Brain microvascular endothelial cell (primary cell): ENCODE results near the gene TOR2A.
A peak's percentile ranks its signal among the peaks of the same experiment; 100 is the strongest.

ENCODE experiments used
- DNase-seq: peaks from one replicate; pipeline ENCODE4 v3.0.0-alpha.2; 2020
- H3K27ac ChIP-seq: fragments of 250-450 bp; sonication (Bioruptor Pico); 2 replicates; pipeline ENCODE4 v1.5.1; 2020; ENCODE audit warnings: mild to moderate bottlenecking, moderate library complexity
- H3K27me3 ChIP-seq: fragments of 250-450 bp; sonication (Bioruptor Pico); replicated peaks from 2 replicates; pipeline ENCODE4 v1.5.1; 2020; ENCODE audit warnings: mild to moderate bottlenecking
- H3K36me3 ChIP-seq: fragments of 250-450 bp; sonication (Bioruptor Pico); replicated peaks from 2 replicates; pipeline ENCODE4 v1.5.1; 2020; ENCODE audit warnings: mild to moderate bottlenecking
- H3K4me3 ChIP-seq: 2 replicates; pipeline ENCODE4 v1.5.1; 2011; ENCODE audit warnings: low read depth, mild to moderate bottlenecking, control low read depth, low read length, moderate library complexity
- in situ Hi-C: cut with HindIII; loops from 2 replicates; pipeline ENCODE4 v1.10.0; 2017; ENCODE audit warnings: low sequenced_read_pairs, low pct_ligation_motif_present
- TF ChIP-seq, protein P1 (sequence below): IDR thresholded peaks from 2 replicates; pipeline ENCODE4 v1.5.1; 2011; ENCODE audit warnings: low read depth, mild to moderate bottlenecking, moderate library complexity, low read length, control low read depth, inconsistent platforms; ENCODE audit errors: missing control alignments

The TOR2A gene

DNA sequence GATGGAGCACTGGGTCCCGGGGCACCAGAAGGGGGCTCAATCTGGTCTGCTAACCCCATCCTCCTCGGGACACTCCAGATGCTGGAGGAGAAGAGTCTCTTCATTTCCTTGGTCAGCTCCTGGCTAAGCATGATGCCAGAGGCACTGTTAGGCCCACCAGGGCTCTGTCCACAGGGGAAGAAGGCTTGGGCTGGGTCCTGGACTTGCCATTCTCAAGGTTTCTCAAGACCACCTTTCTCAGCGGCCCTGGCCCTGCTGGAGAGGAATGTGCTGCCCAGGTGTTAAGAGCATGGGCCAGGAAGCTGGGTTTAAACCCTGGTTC is 35.5 kb upstream of the TOR2A start:
- Histone ChIP-seq H3K36me3 (no peaks in the 10 kb centered on the region), H3K27ac (no peak overlapping the region), H3K27me3 (no peaks in the 10 kb centered on the region), H3K4me3 (peak overlapping the region; percentile 56)
- TF ChIP-seq, protein P1, sequence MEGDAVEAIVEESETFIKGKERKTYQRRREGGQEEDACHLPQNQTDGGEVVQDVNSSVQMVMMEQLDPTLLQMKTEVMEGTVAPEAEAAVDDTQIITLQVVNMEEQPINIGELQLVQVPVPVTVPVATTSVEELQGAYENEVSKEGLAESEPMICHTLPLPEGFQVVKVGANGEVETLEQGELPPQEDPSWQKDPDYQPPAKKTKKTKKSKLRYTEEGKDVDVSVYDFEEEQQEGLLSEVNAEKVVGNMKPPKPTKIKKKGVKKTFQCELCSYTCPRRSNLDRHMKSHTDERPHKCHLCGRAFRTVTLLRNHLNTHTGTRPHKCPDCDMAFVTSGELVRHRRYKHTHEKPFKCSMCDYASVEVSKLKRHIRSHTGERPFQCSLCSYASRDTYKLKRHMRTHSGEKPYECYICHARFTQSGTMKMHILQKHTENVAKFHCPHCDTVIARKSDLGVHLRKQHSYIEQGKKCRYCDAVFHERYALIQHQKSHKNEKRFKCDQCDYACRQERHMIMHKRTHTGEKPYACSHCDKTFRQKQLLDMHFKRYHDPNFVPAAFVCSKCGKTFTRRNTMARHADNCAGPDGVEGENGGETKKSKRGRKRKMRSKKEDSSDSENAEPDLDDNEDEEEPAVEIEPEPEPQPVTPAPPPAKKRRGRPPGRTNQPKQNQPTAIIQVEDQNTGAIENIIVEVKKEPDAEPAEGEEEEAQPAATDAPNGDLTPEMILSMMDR = no peak
- in situ Hi-C loops = loop anchor here (25.0 kb wide), 1 partner anchor 92 kb away; the partner anchor contains the start of gene ENG
- DNase-seq = no peak

DNA sequence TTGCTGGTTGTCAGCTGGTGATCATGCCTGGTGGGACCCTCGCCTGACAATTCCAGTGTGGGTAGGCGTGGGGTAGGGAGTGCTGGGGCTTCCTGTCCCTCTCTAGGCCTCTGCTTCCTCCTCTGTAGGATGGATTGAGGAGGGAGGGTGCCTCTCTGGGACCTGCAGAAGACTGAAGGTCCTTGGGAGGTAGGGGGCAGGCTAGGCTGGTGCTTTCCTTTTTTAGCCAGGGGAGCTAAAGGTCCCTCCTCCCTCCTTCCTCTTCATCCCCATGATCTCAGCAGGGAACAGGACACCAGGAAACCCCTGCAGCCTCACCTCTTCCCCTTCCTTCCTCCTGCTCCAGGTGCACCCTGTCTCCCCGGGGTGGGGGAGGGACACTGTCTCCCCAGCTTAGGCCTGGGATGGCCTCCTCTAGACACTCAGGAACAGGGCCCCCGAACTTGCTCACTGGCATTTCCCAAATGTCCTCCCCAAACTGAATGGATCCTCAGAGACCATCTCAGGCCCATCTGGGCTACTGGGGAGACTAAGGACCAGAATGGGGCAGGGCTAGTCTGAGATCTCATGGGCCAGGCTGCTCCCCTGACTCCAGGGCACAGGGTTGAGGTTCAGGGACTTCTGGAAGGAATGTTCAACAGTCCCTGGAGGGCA is 35.0 kb upstream of the TOR2A start:
- in situ Hi-C loops = loop anchor here (25.0 kb wide), 1 partner anchor 92 kb away; the partner anchor contains the start of gene ENG
- TF ChIP-seq, protein P1 = no peak
- no peak for DNase-seq
- Histone ChIP-seq H3K4me3 (no peak overlapping the region), H3K27ac (no peak overlapping the region), H3K27me3 (no peaks in the 10 kb centered on the region), H3K36me3 (no peaks in the 10 kb centered on the region)

DNA sequence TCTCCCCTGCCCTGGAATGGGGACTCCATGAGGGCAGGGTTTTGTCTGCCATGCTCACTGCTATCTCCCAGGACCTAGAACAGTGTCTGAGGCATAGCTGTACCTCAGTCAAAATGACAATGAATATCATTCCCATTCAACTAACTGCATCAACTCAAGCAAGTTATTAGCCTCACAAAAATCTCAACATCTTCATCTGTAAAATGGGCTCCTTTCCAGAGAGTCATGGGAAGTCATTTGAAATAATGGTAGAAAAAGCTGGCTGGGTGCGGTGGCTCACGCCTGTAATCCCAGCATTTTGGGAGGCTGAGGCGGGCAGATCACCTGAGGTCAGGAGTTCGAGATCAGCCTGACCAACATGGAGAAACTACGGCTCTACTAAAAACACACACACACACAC is 34.0 kb upstream of the TOR2A start:
- Histone ChIP-seq H3K36me3 (no peaks in the 10 kb centered on the region), H3K4me3 (no peak overlapping the region), H3K27ac (no peak overlapping the region), H3K27me3 (no peaks in the 10 kb centered on the region)
- in situ Hi-C loops = loop anchor here (25.0 kb wide), 1 partner anchor 93 kb away; the partner anchor contains the start of gene ENG
- TF ChIP-seq, protein P1 = no peak
- DNase-seq = no peak

DNA sequence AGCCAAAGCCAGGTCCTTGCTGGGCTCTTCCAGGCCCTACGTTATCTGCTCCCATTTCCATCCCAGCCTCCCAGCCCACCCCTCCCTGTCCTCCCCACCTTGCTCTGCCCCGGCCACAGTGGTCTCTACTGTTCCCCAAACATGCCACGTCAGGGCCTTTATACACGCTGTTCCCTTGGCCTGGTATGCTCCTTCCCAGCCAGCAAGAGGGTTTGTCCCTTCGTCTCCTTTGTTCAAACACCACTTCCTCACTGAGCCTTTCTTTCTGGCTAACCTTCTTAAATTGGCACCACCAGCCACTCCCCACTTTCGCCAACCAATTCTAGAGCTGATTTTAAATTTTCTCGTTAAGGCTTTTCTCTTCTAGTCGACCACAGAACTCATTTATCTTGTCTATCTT is 33.6 kb upstream of the TOR2A start:
- DNase-seq = no peak
- Histone ChIP-seq H3K27ac (no peak overlapping the region), H3K4me3 (no peak overlapping the region), H3K36me3 (no peaks in the 10 kb centered on the region), H3K27me3 (no peaks in the 10 kb centered on the region)
- in situ Hi-C loops = loop anchor here (25.0 kb wide), 1 partner anchor 94 kb away; the partner anchor contains the start of gene ENG
- TF ChIP-seq, protein P1 = no peak

DNA sequence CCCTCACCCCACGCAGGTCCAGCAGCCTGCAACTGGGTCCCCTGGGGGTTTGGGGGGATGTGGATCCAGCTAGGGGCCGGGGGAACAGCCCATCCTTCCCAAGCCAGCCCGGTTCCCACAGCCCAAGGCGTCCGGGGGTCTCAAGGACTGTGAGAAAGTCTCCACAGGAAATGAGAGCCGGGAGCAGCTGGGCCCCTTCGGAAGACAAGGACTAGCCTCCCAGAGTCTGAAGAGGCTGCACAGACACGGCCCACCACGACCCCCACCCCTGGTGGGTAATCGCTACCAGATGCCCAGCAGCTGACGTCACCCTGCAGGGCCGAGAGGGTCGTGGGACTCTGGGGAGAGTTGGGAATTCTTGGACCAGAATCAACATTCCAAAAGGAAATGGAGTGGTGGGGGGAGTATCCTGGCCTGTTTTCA is 32.8 kb upstream of the TOR2A start:
- Histone ChIP-seq H3K27me3 (no peaks in the 10 kb centered on the region), H3K4me3 (no peak overlapping the region), H3K36me3 (no peaks in the 10 kb centered on the region), H3K27ac (peak overlapping the region; percentile 40)
- in situ Hi-C loops = loop anchor here (25.0 kb wide), 1 partner anchor 94 kb away; the partner anchor contains the start of gene ENG
- peak; percentile 15 for DNase-seq
- TF ChIP-seq, protein P1 = no peak
